Measurements from ENCODE around the gene PTPRE. TPM values are rescaled to one million over a fixed set of nuclear protein-coding genes. Genes with fewer than 3 reads are reported as not detected.

The PTPRE gene
- total RNA-seq, 1 donor from 2014 or later, result 2.6 TPM

GRCh38 chr10:127974911-127975310 is 68.0 kb downstream of the PTPRE start:
- no peak overlapping the region for H3K4me3 Mint-ChIP-seq
- H3K4me1 Mint-ChIP-seq, result peaks cover 4% of the 10 kb centered on the region
- H3K27me3 Mint-ChIP-seq (ENCODE audit: low read depth), result peaks cover 9% of the 10 kb centered on the region

GRCh38 chr10:127976286-127976685 is 69.4 kb downstream of the PTPRE start:
- peaks cover 9% of the 10 kb centered on the region for H3K27me3 Mint-ChIP-seq (ENCODE audit: low read depth)
- peaks cover 4% of the 10 kb centered on the region for H3K4me1 Mint-ChIP-seq
- peaks cover 7% of the 10 kb centered on the region for H3K9me3 Mint-ChIP-seq
- H3K4me3 Mint-ChIP-seq, result no peak overlapping the region
- H3K36me3 Mint-ChIP-seq, result peaks cover 1% of the 10 kb centered on the region
- no peak for DNase-seq (ENCODE audit: low spot score in 2 of 2, unreplicated experiment in 2 of 2)
- TF ChIP-seq CTCF (IDR thresholded peaks at IDR 0.05; ENCODE audit: unreplicated experiment), result no peak
- no peak overlapping the region for H3K27ac Mint-ChIP-seq

More at GRCh38 chr10:127974911-127975310, 68.0 kb downstream of the PTPRE start:
- no peak overlapping the region for H3K27ac Mint-ChIP-seq
- no peaks in the 10 kb centered on the region for H3K36me3 Mint-ChIP-seq
- TF ChIP-seq CTCF (IDR thresholded peaks at IDR 0.05; ENCODE audit: unreplicated experiment), result no peak
- peaks cover 3% of the 10 kb centered on the region for H3K9me3 Mint-ChIP-seq
- DNase-seq (ENCODE audit: low spot score in 2 of 2, unreplicated experiment in 2 of 2), result no peak

- DNase-seq (ENCODE audit: low spot score in 2 of 2, unreplicated experiment in 2 of 2), result no peak
- Mint-ChIP-seq H3K4me3 (no peak overlapping the region), H3K27ac (no peak overlapping the region), H3K9me3 (peaks cover 7% of the 10 kb centered on the region), H3K36me3 (peaks cover 1% of the 10 kb centered on the region), H3K4me1 (peaks cover 4% of the 10 kb centered on the region), H3K27me3 (ENCODE audit: low read depth) (peaks cover 9% of the 10 kb centered on the region)
- TF ChIP-seq CTCF (IDR thresholded peaks at IDR 0.05; ENCODE audit: unreplicated experiment), result no peak
These were observed 69.9 kb downstream of the PTPRE start for GRCh38 chr10:127976701-127977356.

GRCh38 chr10:127977357-127978009 is 70.6 kb downstream of the PTPRE start:
- H3K4me1 Mint-ChIP-seq, result peaks cover 4% of the 10 kb centered on the region
- no peak overlapping the region for H3K4me3 Mint-ChIP-seq
- peaks cover 9% of the 10 kb centered on the region for H3K27me3 Mint-ChIP-seq (ENCODE audit: low read depth)
- DNase-seq (ENCODE audit: low spot score in 2 of 2, unreplicated experiment in 2 of 2), result no peak
- peak overlapping the region; percentile 43 for H3K27ac Mint-ChIP-seq
- H3K9me3 Mint-ChIP-seq, result peaks cover 7% of the 10 kb centered on the region
- H3K36me3 Mint-ChIP-seq, result peaks cover 1% of the 10 kb centered on the region
- TF ChIP-seq CTCF (IDR thresholded peaks at IDR 0.05; ENCODE audit: unreplicated experiment), result no peak

GRCh38 chr10:127978481-127978880 is 71.6 kb downstream of the PTPRE start:
- no peak for DNase-seq (ENCODE audit: low spot score in 2 of 2, unreplicated experiment in 2 of 2)
- Mint-ChIP-seq H3K36me3 (peaks cover 1% of the 10 kb centered on the region), H3K27ac (no peak overlapping the region), H3K9me3 (peaks cover 7% of the 10 kb centered on the region), H3K27me3 (ENCODE audit: low read depth) (peaks cover 9% of the 10 kb centered on the region), H3K4me1 (peaks cover 4% of the 10 kb centered on the region), H3K4me3 (no peak overlapping the region)
- no peak for TF ChIP-seq CTCF (IDR thresholded peaks at IDR 0.05; ENCODE audit: unreplicated experiment)

All from mesothelial cell of epicardium (in vitro differentiated cells).